COR-L47 (cell line): ENCODE results near the gene MIA.
"Not testable (repeated sequence)": the region's sequence is repeated elsewhere in the genome, so short reads cannot be mapped to it uniquely, and the experiment has no call there.

Experiments
- DNase-seq: peaks from one replicate; lab custom pipeline; 2025; lab: John Stamatoyannopoulos, UW

MIA gene

DNA sequence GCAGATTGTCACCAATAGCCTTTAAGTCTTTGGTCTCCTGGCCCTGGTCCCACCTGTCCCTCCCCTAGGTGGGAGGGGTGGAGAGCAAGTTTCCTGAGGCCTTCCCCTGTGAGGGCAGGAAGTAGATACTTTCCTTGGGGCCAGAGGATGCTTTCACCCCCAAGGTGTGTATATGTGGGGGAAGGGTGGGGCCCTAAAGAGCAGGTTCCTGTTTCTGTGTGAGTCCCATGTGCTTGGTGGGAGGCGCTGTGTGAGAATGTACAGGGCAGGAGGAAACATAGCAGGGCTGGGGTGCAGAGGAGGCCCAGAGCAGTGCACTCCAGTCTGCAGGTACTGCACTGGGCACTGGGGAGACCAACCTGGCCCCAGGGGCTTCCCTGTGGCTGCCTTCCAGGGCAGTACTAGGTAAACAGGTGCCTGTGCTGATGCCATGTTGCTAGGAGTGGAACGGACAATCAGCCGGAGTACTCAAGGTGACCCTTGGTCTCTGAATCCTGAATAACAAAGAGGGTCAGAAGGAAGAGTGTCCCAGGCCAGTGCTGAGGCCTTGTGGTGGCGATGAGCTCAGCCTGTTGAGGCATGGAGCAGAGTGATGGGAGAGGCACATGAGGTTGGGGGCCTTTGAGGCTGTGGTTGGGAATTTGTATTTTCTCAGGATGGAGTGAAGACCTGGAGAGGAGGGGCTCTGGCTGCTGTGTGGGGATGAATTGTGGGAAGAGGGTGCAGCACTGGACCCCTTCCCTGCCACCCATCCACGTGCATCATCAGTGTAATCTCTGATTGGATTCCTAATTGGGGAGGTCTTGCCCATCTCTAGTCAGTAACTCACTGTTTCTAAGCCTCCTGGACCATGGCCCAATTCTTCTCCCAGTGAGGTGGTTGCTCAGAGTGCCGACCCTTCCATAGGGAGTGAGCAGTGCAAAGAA lies 28.8 kb downstream of the MIA start:
- no peak for DNase-seq

DNA sequence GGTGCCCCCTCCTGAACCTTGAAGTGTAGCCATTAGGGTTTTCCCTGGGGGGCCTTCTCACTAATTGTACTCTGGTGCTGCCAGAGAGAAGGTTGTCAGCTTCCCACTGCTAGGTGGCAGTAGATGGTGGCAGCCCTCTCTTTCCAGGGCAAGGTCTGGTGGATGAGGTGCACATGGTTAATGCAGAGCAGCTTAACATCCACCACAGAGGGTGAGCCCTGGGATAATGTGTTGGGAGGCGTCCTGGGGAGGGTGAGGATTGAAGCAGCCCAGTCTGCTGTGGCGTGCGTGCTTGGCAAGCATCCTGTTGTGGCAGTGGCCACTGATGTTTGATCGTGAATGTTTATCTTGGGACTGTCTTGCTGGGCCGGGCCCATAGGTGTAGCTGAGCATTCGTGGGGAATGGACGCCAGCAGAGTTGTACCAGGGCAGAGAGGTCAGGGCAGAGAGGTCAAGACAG lies 29.5 kb downstream of the MIA start:
- DNase-seq: no peak

DNA sequence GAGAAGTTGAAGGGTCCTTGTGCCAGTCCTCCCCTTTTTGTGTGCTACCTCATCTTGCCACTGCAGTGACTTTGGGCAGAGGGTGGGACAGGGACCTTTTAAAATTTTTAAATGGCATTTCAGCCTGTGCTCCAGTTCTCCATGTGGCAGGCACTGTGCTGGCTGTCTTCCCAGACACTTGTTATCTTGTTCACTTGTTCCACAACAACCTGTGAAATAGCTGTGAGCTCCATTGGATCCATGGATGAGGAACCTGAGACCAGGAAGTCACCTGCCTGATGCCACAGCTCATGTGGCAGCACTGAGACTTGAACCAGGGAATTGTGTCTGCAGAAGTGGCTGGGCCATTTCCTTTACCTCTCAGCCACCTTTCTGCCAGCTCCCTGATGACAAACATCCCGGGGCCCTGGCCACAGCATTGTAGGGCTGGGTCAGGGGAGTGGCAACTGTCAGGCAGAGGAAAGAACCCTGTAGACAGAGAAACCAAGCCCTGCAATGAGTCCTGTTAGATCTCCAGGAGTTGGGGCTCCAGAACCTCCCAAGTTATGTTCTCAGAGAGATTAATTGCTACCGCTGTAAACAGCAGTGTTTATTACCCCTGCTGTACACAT lies 30.0 kb downstream of the MIA start:
- DNase-seq: no peak

DNA sequence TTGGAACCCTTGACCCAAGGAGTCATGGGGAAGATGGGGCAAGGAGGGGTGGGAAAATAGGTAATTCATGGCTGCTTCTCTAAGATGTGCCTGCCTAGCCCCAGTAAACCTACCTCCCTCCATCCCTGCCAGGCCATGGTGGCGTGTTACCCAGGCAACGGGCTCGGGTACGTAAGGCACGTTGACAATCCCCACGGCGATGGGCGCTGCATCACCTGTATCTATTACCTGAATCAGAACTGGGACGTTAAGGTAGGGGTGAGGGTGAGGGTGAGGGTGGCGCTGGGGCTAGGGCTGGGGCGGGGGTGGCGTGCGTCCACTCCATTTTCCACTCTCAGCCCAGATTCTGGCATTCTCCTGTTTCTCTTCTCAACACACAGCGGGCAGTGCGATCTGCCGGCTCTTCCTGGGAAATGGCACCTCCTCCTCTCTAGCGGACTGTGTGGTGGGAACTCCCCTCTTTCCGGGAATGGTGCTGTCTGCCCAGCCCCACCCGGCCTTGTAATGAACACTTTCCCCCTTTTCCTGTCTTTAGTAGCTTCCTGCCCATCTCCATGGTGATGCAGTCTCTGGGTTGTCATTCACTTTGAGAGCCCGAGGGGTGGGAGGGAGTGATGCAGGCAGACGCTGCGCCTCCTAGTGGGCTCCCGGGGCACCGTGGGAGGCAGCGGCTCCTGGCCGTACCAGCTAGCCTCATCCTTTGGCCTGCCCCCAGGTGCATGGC lies 31.3 kb downstream of the MIA start:
- no peak for DNase-seq

DNA sequence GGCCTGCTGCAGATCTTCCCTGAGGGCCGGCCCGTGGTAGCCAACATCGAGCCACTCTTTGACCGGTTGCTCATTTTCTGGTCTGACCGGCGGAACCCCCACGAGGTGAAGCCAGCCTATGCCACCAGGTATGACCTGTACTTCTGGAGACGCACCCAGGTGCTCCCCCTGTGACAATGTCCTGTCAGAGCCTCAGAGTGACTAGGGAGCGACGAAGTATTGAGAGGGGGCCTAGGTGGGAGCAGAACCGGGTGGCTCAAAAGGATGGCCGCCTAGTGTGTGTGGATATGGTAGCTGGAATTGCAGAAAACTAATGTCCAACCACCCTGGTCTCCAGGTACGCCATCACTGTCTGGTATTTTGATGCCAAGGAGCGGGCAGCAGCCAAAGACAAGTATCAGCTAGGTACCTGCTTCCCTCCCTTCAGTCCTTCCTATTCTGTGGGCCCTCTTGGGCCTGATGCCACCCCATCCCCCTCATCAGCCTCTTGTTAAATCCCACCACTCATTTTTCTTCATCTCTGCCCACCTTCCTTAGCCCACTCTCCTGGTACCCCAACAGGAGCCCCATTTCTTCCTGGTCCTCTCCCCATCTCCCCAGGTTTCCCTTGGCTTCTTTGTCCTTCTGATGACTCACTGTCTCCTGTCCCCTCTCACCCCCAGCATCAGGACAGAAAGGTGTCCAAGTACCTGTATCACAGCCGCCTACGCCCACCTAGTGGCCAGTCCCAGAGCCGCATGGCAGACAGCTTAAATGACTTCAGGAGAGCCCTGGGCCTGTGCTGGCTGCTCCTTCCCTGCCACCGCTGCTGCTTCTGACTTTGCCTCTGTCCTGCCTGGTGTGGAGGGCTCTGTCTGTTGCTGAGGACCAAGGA lies 32.1 kb downstream of the MIA start:
- DNase-seq: no peak

DNA sequence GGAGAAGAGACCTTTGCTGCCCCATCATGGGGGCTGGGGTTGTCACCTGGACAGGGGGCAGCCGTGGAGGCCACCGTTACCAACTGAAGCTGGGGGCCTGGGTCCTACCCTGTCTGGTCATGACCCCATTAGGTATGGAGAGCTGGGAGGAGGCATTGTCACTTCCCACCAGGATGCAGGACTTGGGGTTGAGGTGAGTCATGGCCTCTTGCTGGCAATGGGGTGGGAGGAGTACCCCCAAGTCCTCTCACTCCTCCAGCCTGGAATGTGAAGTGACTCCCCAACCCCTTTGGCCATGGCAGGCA lies 32.7 kb downstream of the MIA start:
- no peak for DNase-seq

DNA sequence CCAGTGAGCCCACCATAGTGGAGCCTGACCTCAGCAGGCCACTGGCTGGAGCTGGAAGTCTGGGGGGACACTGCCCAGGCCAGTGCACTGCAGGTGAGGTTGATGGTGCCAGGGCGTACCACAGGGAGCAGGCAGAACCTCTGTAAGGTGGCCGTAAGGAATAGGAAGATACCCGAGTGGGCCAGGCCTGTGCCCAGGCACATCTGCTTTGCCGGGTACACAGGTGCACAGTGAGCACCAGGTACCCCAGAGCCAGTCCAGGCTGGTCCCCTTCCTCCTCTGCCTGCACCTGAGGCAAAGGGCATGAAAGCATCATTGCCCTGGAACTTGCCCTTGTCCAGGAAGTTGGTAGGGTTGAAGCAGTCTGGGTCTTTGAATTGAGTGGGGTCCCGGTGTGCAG lies 33.2 kb downstream of the MIA start:
- no peak for DNase-seq

DNA sequence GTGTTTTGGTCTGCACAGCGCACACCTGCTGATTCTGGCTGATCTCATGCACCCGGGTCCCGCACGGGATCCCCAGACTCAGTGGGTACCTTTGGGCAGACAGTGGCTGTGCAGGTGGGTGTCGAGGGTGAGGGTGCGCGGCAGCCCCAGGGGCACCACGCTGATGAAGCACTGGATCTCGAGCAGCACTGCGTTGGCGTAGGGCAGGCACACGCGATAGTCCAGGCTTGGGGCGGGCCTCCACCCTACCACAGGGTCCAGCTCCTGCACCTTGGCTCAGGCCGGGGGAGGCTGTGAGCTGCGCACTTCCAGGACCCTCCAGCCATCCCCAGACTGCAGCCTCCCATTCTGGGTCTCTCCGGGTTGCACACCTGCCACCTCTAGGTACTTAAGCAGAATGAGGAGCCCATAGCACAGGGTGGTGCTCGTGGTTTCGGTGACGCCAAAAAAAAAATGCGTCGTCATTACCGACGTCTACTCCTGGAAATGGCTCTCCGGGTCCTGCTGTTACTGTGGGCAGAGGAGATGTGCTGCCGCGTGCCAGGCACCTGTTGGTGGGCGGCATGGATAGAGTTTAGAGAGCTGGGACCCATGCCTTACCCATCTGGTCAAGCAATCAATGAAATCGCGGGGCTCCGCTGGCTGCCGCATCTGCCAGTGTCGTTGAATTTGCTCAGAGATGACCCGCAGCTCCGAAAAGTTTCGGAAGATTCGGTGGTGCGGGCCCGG lies 34.2 kb downstream of the MIA start:
- DNase-seq: no peak

DNA sequence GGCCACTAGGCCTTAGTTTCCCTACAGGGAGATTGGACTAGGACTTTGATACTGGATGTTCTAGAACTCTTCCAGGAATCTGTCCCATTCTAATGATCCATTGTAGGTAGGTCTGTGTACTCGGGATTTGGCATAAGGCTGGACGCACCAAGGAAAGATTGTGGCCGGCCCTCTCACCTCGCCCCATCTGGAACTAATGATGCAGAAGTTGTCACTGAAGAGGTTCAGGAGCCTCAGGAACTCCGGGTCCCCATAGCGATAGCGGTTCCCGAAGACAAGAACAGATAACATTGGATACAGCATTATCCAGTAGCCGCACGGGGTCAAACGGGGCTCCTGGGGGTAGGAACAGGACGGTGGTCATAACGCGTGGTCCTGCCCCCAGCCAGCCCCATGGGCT lies 34.8 kb downstream of the MIA start:
- DNase-seq: no peak

DNA sequence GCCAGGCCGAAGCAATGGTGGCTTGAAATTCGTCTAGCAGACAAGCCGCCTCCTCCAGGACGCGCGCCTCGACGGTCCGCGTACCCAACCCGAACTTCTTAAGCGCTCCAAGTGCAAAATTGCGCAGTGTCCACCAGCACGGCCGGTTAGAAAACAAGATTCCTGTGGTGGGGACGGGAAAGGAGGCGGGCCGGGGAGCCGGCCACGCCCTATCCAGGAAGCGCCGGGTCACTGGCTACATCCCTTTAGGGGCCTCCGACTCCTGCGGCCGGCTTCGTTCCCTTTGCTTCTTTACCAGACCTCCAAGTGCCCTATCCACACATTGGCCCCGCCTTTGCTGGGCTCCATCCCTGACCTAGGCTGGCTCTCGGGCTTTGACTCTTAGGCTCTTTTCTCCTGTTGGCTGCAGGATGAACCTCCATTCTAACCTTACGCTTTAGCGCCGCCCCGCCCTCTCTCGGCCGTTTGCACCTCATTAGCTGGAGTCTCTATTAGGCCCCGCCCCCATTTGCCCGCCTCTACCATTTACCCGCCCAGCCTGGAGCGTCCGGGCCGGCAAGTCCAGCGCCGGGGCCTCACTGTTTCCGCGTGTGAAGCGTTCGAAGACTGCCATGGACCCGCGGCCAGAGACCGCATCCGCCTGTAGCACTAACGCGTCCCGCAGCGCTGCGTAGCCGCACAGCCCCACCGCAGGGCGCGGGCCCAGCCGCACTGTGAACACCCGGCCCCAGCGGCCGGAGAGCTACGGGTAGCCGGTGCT lies 35.5 kb downstream of the MIA start:
- not testable (repeated sequence) for DNase-seq

DNA sequence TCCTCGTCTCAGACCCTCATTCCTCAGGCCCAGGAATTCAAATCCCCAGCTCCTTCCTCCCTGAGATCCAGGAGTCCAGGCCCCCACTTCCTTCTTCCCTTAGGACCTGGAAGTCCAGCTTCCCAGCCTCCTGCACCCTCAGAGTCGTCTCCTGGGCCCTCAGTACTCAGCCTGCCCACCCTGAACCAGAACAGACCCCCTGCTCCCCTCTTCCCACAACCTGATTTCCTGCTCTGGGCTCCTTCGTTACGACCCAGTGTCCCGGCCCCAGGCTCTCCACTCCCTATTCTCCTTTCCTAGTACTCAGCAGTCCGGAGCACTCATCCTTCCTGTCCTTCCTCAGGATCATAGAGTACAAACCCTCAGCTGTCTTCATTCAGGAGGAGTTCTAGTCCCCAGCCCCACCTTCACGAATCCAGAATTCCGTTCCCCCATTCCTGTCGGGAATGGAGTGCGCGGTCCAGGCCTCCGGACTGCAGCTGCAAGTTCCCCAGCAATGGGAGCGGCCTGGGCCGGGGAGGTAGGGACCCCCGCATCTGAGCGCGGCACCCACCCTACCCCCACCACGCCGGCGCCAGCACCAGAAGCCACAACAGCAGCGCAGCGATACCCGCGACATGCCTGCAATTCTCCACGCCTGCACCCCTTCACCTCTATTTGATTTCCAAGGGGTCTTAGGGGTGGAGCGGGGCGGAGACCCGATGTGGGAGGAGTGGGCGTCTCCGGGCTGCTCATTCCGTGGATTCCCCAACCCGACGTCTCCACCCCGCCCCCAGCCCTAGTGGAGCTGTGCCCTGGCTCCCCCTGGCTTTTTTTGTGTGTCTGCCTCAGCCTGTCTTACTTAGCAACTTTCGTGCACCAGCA lies 36.4 kb downstream of the MIA start:
- DNase-seq: no peak

DNA sequence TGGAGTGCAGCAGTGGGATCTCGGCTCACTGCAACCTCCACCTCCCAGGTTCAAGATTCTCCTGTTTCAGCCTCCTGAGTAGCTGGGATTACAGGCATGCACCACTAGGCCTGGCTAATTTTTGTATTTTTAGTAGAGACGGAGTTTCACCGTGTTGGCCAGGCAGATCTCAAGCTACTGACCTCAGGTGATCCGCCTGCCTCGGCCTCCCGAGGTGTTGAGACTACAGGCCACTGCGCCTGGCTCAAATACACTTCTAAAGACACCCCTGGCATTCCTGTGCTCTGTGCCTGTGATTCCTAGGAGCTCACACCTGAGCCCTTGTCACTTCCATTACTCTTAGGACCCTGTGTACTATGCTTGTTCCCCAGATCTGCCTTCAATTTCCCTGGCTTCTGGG lies 37.2 kb downstream of the MIA start:
- not testable (repeated sequence) for DNase-seq

DNA sequence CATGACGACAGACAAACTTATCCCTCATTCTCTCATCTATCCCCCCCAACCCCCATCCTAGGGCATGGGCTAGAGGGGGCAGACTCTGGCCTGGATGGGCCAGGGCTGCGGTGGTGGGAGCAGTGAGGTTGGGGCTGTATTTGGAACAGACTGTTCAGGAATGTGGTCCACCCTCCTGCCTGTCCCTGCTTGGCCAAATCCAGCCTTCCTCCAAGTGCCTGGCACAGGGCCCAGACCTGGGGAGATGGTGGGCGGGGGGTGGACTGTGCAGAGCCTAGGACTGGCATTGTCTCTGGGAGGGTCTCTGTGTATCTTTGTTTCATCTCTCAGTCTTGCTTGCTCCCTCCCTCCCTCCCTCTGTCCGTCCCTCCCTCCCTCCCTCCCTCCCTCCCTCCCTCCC lies 37.9 kb downstream of the MIA start:
- no peak for DNase-seq

DNA sequence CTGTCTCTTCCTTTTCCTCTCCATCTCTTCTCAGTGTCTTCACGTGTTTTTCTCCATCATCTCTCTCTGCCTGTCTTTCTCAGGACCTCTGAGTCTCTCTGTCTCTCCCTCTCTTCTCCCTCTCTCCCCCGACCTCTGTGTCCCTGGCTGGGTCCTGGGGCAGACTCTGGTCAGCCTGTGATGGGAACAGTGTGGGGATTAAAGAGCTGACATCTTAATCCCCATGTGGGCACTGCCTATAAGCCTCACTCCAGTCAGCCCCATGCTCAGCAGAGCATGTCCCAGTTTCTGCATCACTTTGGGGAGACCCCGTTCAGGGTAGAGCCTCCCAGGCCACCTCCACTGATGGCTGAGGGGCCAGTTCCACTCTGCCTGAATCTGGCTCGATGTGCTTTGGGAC lies 39.9 kb downstream of the MIA start:
- no peak for DNase-seq

DNA sequence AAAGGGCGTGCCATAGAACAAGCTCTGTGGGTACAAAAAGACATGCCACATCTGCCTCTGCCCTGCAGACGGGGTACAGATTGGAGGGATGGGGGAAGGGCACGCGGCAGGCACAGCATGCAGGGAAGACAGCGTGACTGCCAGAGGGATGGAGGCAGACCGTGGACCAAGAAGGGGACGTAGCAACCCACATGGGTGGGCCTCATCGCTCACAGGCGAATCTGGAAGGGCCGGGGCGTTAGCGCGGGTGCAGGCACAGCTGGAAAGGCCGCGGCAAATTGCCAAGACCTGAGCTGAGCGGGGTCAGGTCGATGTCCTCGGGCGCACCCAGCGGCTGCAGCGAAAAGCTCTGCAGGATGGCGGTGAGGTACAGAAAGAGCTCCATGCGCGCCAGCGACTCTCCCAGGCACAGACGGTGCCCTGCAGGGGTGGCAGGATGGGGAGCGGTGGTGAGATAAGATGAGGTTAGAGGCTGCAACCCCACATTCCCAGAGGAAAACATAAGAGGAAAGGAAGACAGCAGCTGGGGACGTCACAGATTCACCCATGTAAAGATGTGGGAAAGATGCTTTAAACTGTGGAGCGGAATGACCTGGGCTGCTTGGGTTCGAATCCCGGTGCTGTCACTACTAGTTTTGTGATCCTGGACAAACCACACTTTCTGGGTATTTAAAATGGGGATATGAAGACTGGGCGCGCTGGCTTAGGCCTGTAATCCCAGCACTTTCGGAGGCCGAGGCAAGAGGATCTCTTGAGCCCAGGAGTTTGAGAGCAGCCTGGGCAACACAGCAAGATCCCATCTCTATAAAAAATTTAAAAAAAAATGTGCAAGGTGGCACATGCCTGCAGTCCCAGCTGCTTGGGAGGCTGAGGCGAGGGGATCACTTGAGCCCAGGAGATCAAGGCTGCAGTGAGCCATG lies 43.4 kb downstream of the MIA start:
- DNase-seq: peak; percentile 71

DNA sequence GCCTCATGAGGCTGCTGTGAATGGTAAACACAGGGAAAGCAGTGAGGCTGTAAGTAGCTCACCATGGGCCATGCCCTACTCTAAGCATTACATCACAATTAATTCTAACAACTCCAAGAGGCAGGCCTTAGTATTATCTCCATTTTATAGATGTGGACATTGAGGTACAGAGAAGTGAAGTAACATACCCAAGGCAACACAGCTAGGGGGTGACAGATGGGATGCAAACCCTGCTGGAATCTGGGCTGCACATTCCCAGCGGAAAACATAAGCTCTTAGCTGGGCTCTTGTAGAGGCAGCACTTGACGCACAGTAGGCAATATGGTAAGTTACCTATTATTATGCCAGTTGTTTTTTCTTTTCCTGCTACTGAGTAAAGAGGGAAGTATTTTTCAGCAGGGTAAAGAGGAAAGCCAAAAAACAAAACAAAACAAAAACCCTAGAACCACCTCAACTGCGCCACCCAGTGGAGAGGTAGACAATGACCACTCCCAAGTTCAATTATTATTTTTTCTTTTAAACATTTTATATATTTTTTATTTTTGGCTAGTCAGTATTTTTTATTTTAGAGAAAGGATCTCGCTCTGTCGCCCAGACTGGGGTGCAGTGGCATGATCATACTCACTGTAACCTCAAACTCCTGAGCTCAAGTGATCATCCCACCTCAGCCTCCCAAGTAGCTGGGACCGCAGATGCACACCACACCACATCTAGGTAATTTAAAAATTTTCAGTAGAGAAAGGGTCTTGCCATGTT lies 44.3 kb downstream of the MIA start:
- DNase-seq: not testable (repeated sequence)

DNA sequence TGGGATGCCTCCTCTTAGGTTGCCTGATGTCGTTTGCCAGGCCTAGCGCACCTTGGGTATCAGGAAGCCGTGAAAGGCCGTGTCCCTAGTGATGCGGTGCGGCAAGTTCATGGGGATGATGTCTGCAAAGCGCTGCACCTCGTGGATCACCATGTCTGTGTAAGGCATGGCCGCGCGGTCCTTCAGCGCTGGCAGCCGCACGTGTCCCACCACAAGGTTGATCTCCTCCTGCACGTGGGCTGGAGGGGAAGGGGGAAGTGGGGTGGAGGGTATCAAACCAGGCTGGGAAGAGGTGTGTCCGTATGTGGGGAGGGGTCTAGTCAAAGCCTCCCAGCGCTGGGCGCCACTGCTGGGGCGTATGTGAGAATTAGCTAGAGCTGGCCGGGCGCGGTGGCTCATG lies 46.8 kb downstream of the MIA start:
- DNase-seq: no peak
